HG02759 (cell line): ENCODE results near the gene TIRAP.
A peak's percentile ranks its signal among the peaks of the same experiment; 100 is the strongest.
"Not testable (repeated sequence)": the region's sequence is repeated elsewhere in the genome, so short reads cannot be mapped to it uniquely, and the experiment has no call there.

ENCODE experiments used
- ATAC-seq: cut with Tn5 transposase; IDR thresholded peaks from one replicate; pipeline ENCODE4 v1.9.1; 2021; ENCODE audit warnings: mild to moderate bottlenecking, moderate library complexity; ENCODE audit not compliant: unreplicated experiment

Gene TIRAP

DNA sequence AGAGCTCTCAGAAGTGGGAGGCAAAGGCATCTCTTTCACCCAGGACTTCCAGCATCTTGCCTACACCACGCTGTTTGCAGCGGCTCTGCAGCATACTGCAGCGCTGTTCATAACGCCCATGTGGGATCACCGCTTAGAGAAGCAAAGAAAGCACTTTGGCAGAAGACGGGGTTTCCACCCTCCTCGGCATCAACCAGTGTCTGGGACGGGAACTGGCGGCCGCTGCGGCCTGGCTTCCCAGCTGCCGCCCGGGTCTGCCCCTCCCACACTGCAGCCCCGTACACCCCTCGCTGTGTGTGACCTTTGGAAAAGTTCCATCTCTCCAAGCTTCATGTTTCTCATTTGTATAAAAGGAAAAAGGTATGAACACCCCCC is 545 bp upstream of the TIRAP start:
- peak; percentile 19 for ATAC-seq

DNA sequence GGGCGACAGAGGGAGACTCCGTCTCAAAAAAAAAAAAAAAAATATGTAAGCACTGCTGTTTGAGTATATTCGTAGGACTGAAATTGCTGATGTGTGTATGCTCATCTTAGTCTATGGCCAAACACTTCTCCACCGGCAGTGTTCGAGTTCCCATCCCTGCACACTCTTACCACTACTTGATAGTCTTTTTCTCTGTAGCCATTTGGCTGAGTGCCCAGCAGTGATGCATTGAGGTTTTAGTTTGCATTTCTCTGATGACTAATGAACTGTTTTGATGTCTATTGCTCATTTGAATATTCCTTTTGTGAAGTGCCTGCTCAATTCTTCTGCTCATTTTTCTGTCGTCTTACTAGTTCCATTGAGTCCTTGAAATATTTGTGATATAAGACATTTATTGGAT is 1.9 kb downstream of the TIRAP start:
- peak; percentile 40 for ATAC-seq

DNA sequence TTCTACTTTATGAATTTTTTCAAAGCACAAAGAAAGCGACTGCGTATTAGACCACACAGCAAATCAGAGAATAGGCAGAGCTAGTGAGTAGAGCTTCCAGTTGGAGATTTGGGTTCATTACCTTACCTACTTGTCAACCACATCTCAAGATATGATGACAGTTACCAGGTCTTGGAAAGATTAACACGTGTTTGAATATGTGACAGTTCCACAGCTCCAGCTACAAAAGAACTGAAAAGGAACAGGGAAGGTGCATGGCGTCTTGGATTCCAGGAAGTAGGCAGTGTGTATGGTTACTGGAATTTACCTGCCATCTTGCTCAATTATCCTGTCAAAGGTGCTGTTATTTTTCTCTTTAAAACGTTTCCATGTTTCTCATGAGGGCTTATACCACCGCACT is 5.3 kb downstream of the TIRAP start:
- no peak for ATAC-seq

DNA sequence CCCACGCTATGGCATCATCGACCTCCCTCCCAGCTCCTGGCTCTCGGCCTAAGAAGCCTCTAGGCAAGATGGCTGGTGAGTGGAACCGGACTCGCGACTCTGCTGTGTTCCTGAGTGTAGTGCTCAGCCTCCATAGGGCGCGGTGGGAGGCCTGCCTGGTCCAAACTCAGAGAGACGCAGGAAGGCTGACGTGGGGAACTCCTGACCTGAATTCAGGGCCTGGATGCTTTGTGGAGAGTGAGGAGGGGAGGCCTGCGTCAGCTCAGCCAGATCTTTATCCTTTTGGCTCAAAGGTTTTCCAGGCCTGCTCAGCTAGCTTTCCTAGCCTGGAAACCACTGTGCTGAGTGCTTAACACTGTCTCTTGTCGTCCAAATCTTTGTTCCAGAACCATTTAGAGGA is 8.0 kb downstream of the TIRAP start:
- no peak for ATAC-seq

DNA sequence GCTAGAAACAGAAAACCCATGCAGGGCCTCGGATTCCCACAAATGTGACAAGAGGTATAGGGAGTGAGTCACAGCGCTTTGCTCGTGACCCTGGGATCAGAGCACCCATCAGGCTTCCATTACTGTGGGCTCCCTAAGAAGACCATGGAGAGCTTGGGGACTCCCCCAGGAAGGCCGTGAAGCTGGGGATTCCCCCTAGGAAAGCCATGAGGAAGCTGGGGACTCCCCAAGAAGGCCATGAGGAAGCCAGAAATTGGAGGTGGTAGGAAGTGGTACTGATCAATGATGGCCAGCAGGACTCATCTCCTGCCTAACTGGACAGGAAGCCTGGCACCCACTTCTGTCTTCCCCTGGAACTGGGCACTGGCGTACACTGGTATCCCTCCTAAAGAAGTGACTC is 10.8 kb downstream of the TIRAP start:
- peak; percentile 52 for ATAC-seq

DNA sequence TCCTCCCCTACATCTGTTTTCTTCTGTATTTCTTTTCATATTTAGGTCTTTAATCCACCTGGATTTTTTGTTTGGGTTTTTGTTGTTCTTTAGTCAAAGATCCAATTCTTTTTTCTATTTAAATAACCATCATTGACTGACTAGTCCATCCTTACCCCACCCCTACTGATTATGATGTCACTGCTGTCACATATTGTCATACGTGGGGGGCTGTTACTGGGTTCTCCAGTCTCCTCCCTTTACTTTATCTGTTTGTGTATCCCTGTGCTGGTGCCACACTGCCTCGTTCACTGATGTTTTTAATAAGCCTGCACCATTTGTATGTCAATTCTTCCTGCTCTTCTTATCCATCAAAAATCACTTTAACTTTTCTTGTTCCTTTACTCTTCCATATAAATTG is 14.1 kb downstream of the TIRAP start:
- ATAC-seq = no peak

DNA sequence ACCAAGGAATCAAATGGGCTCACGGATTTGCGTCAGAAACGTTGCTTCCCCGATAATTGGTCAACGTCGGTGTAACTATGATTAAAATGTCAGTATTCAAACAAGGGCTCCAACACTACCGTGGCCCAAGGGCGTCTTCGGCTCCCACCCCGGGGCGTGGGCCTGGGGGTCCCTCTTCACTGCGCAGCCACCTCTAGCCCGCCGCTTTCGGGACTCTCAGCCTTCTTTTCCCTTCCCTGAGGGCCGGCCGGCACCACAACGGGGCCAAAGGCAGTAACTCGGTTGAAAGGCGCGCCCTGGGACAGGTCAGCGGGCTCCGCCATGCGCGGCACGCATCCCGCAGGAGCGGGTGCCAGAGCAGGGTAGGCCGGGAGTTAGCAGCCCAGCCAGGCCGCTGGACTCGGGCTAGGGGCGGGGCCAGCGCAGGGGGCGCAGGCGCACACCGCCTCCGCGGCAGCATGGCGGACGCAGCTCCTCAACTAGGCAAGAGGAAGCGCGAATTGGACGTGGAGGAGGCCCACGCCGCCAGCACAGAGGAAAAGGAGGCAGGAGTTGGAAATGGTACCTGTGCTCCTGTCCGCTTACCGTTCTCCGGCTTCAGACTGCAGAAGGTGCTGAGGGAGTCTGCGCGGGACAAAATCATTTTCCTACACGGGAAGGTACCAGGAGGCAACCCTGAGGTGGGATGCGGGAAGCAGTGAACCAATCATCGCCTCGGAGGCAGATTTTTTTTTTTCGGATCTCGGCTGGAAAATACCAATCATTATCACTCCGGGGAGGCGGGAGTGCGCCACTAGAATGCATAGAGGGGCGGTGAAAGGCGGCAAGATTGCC is 20.9 kb downstream of the TIRAP start, which contains the start of gene DCPS:
Gene DCPS, plus strand, starts transcription at position 438 of the 834 bp plus-strand sequence. Its CDS starts 21 bp downstream, at position 459.
- ATAC-seq = peak; percentile 92

DNA sequence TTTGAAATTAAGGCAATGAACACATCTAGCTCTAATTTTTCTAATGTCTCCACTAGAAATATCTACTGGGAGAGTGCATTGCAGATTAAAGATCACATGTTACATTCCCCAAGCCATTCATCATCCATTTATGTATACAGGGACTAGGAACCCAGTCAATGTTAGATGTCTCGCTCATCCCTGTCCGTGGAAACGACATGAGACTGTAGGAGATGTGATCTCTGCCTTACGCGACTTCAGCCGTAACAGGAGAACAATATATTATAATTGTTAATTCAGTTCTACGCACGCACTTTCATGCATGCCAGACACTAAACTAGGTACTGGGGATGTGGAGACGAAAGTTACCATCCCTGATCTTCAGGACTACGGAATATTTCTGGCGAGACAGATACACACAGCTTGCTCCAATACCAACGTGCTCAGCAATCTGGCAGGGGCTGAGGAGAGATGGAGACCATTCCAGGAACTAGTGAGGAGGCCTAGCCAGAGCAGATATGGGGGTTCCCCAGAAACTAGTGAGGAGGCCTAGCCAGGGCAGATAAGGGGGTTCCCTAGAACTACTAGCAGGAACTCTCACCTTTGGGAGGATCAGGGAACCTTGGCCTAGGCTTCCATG is 21.7 kb downstream of the TIRAP start:
- no peak for ATAC-seq

DNA sequence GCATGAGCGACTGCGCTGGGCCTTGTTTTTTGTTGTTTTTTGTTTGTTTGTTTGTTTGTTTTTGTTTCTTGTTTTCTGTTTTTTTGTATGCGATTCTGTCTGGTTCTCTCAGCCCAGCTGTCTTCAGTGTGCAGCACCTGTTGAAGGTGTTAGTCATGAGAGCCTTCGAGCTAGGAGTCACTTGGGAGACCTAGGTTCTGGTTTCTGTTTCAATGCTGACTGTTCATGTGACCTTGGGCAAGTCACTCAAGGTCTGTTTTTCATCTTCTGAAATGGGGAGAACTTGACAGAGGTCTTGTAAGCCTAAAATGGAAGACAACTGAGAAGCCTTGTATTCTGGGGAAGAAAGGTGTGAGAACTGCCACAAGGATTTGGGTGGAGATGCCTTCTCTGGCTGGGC is 22.8 kb downstream of the TIRAP start:
- ATAC-seq = peak; percentile 49

DNA sequence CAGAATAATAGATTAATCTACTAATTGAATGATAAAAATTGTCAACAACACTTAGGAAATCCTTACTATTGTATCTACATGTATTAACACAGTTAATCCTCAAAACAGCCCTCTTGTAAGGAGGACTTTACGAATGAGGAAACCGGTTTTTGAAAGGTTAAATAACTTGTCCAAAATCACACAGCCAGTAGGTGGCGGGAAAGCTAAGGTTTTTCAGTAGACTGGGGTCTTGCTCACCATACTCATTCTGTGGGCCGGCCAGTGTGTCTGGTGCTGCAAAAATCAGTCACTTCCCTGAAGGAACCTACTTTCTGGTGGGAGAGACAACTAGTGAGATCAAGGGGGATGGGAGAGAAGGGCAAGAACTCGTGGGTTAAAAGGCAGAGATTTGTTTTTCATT is 24.8 kb downstream of the TIRAP start:
- ATAC-seq = no peak

DNA sequence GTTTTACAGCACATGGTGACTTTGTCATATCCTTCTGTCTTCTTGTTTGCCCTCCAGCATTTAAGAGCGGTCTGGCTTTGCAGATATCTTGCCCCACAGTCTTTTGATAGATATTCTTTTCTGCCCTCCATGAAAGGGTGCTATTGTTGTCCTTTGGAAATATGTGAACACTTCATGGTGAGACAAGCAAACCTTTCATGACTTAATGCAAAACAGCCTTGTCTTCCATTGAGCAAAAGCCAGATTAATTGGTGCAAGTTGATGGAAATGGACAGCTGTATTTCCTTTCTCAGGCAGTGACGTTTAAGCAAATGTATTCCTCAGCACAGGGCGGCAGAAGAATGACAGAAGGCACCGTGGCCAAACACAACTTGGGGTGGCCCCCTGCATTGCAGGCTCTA is 25.4 kb downstream of the TIRAP start:
- no peak for ATAC-seq

DNA sequence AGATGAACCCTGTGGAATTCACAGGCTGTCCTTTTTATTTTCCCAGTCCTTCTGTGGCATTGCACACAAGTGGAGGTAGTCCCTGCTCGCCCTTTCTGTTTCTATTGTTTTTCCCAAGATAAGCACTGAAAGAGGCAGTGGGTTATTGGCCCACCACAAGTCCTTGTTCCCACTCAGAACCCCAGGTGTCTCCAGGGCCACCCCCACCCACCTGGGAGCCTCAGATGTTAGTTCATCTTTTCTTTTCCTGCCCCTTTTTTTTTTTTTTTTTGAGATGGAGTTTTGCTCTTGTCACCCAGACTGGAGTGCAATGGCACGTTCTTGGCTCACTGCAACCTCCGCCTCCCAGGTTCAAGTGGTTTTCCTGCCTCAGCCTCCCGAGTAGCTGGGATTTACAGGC is 25.9 kb downstream of the TIRAP start:
- not testable (repeated sequence) for ATAC-seq

DNA sequence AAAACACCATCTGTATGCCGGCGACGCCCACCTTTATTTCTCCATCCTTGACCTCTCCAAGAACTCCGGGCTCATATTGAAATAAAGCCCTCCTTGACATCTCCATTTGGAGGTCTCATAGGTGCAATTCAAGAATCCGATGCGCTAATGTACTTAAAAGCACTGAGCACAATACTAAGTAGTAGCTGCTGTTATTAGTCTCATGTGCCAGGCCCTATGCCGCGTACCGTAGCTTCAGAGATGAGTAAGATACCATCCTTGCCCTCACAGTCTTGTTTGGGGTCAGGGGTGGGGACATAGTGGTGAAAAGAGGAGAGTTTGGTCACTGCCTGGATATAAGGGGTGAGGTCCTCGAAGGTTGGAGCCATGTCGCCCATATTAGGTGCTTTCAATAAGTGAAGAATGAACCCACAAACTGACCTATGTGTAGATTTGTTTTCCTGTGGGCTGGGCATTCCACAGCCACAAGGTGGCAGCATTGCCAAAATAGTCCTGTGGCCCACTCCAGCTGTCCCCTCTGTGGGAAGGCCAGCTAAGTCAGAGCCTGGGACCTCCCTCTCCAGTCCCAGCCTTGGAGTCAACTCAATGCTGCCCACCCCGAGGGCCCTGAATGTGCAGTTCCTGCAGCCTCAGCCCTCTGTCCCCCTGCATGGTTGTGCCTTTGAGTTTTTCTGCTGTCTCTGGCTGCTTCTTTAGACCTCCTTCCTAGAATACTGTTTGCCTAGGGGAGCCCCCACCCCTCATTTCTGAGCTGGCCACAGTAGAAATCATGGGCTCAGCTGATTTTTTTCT is 27.5 kb downstream of the TIRAP start:
- peak; percentile 44 for ATAC-seq

DNA sequence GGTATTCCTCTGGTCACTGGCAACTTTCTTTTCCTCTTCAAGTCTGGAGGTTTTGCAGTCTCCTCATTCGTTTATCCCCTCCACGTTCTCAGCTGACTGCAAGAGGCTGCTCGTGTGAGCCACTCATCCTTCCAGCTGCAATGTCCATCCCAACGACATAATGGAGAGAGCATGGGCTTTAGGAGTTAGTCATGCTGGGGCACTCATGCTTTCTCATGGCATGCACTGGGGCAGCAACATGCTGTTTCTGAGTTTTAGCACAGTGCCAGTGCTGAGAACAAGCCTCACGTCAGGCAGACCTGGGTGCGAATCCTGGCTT is 28.1 kb downstream of the TIRAP start:
- no peak for ATAC-seq

DNA sequence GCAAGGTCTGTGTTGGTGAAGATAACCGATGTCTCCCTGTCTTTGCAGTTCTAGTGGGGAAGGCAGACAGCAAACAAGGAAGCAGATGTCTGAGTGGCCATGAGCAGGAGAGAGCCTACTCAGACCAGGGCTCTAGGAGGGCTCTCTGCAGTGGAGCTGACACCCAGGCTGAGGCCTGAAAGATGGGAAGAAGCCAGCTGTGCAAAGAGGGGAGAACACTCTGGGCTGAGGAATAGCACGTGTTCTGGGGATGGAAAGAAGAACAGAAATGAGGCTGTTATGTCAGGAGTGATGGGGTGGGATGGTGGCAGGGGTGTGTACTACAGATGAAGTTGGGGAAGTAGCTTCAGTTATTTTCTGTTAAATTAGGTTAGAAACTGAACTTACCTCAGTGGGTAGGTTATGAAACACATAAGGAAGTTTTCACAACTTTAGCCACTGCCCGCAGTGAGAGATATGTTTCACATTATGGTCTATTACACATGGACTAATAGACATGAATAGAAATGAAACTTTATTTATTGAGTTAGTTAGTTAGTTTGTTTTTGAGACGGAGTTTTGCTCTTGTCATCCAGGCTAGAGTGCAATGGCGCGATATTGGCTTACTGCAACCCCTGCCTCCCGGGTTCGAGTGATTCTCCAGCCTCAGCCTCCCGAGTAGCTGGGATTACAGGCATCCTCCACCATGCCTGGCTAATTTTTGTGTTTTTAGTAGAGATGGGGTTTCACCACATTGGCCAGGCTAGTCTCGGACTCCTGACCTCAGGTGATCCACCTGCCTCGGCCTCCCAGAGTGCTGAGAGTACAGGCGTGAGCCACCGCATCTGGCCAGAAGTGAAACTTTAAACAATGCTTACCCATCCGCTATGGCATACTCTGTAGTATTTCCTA is 28.8 kb downstream of the TIRAP start:
- peak; percentile 65 for ATAC-seq

DNA sequence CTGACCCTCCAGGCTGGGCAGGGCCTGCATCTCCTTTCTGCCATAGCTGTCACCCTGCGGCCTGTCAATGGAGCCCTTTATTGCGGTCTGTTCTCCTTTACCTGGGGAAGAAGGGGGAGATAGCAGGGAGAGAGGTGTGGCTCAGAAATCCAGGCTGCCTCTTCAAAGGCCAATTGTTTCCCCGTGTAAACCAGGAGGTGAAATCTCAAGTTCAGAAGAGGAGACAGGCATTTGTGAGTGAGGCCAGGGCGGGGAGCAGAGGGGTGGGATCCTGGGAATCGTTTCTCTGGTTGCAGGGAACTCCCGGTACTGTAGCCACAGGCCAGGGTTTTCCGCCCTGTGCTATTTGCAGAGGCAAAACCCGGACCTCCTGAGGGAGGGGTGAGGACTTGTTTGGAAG is 30.1 kb downstream of the TIRAP start:
- no peak for ATAC-seq

DNA sequence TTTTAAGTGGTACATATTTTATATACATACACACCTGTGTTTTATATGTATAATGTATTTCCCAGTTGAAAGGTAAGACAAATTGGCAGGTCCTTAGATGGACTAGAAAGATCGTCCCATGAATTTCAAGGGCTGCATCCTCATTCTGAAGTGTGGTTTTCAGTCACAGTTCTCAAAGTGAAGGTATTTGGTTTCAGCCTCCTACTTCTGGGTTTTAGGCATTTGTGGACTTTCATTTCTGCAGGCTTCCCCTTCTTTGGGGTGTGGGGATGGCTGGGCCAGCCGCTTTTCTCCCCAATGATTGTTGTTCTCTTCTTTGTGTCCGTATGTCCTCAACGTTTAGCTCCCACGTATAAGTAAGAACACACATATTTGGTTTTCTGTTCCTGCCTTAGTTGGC is 30.9 kb downstream of the TIRAP start:
- no peak for ATAC-seq

DNA sequence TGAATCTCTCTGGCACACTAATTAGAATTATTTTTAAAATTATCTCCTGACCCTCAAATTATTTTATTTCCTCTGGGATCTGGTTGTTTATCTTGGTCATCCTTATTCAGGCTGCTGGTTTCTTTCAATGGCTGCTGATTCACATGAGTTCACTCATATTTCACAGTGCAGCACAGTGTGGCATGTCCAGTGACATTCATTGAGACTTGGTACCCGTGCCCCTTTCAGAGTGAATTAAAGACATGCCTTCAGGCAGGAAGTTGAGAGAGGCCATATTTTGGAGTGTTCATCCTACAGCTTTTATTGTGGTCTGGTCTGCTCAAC is 34.5 kb downstream of the TIRAP start:
- ATAC-seq = no peak

DNA sequence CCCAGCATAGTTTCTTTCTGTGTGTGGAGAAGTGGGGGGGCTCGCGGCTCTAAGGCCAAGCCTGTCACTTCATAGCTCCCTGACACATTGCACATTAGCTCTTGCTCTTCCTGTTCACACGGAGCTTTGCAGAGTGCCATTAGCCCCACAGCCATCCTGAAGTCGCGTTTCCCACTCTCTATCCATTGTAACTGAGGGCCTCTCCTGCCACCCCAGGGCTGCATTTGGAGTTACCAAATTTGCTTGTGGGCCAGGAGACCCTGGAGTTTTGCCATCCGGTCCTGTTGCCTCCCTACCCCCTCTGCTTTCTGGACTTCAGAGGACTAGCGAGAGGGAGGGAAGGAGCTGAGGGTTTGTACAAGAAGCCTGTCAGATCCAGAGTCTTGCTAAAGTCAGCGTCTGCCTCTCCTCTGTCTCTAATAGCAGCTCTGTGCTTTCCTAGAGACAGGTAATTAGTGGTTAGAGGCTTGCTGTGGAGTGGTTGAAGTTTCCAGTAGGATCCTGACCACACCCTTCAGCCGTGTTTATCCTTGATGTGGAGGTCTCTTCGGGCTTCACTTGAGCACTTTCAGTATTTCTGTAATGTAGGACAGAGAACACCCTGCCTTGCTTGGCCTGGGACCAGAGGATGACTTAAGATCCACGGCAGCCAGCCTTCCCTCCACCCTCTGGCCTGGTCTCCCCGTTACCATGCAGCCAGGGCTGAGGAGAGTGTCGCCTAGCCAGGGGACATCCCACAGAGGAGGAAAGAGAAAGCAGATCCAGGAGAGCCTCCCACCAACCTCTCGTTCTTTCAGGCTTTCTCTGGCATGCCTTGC is 35.1 kb downstream of the TIRAP start:
- peak; percentile 43 for ATAC-seq
